ENCODE results near the gene RNF32.

Gene RNF32

GRCh38 chr7:156657681-156658080, 17.1 kb downstream of the RNF32 start:
- no peak for TF ChIP-seq CTCF (IDR thresholded peaks at IDR 0.05)

- TF ChIP-seq CTCF (IDR thresholded peaks at IDR 0.05) = no peak
These were observed 18.6 kb downstream of the RNF32 start for GRCh38 chr7:156659203-156659602.

GRCh38 chr7:156659961-156660360, 19.4 kb downstream of the RNF32 start:
- TF ChIP-seq CTCF (IDR thresholded peaks at IDR 0.05) = no peak

GRCh38 chr7:156661637-156662036, 21.1 kb downstream of the RNF32 start:
- TF ChIP-seq CTCF (IDR thresholded peaks at IDR 0.05) = no peak

- TF ChIP-seq CTCF (IDR thresholded peaks at IDR 0.05) = no peak
These were observed 21.7 kb downstream of the RNF32 start for GRCh38 chr7:156662277-156662676.

- TF ChIP-seq CTCF (IDR thresholded peaks at IDR 0.05) = no peak
These were observed 24.5 kb downstream of the RNF32 start for GRCh38 chr7:156665101-156665500.

GRCh38 chr7:156666368-156667109, 26.0 kb downstream of the RNF32 start:
- no peak for TF ChIP-seq CTCF (IDR thresholded peaks at IDR 0.05)

- TF ChIP-seq CTCF (IDR thresholded peaks at IDR 0.05) = no peak
These were observed 26.5 kb downstream of the RNF32 start for GRCh38 chr7:156667110-156667426.
